ENCODE measurements around the gene STRN4.
A peak's percentile ranks its signal among the peaks of the same experiment; 100 is the strongest.

The STRN4 gene

DNA sequence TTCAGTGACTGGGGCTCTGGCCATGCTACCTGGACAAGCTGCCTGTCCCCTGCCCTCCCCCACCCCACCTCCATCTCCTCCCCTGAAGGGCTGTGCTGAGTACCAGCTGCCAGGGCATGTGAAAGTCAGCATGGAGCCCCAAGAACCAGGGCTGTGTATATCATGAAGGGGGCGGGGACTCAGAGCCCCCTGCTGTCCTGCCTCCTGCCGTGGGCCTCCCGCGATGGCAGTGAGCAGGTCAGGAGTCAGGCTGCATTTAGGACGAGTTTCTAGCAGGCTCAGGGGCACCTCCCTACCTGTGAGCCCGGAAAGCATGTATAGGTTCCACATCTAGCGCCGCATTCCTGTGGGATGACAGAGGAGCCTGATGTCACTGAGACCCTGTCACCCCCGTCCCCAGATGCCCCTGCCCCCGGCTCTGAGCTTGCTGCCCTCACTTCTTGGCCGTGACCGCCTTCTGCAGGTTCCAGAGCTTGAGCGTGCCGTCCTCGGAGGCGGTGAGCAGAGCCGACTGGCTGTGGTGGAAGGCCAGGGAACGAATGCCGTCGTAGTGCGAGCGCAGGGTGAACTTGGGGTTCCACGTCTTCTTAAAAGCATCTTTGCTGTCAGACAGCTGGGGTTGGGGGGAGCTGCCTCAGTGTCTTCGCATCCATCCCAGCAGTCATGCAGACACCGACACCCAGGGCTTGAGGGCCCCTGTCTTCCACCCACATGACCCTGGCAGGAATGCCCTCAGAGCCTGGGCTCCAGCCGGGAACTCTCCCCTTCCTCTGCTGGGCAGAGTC is 21.0 kb downstream of the STRN4 start:
- no peak for DNase-seq (ENCODE audit: low spot score)

DNA sequence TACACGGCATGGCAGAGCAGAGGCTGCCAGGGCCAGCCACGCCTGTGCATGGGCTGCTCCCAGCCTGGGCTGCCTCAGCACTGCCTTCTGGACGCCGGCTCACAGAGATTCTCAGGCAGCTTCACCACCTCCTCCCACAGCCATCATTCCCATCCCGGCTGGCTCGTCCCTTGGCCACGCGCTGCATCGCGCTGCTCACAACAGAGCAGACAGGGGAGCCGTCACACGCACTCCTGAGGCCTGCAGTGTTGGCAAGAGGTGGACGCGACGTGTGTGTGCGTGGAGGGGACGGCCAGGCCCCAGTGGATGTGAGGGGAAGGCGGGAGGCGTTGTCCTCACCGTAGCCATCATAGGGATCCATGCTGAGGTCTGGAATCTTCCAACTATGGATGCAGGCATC is 21.8 kb downstream of the STRN4 start:
- no peak for DNase-seq (ENCODE audit: low spot score)

DNA sequence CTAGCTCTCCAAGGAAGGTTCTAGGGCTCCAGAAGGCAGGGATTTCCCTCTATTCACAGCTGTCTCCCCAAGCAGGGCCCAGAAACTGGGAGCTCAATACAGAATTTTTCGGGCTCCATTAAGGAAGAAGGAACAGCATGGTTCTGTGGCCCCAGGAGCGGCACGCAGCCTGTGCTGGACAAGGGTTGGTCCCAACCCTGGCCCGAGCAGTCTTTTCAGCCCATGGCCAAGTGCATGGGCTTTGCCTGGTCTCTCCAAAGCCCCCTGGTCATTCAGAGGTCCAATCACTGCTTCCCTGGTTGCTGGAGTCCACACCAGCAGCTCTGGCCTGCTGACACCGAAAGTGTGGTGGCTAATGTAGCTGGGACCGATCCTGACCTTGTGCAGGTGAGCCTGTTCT is 22.8 kb downstream of the STRN4 start:
- no peak for DNase-seq (ENCODE audit: low spot score)

DNA sequence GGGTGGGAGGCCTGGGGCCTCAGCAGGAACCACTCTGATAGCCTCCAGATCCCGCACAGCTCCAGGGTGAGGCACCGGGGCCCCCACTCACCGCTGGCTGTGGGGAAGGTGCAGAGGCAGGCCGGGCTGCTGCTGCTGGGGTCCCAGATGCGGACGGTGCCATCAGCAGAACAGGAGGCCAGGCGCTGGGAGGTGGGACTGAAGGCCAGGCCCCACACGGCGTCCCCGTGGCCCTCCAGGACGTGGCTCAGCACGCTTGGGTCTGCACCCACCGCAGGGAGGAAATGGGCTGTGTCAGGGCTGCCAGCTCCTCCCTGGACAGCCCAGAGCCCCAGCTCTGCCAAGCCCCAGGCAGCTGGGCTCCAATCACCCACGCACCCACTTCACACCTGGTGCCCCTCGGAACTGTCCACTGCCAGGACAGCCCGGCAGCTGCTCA is 23.2 kb downstream of the STRN4 start:
- DNase-seq (ENCODE audit: low spot score) = no peak

DNA sequence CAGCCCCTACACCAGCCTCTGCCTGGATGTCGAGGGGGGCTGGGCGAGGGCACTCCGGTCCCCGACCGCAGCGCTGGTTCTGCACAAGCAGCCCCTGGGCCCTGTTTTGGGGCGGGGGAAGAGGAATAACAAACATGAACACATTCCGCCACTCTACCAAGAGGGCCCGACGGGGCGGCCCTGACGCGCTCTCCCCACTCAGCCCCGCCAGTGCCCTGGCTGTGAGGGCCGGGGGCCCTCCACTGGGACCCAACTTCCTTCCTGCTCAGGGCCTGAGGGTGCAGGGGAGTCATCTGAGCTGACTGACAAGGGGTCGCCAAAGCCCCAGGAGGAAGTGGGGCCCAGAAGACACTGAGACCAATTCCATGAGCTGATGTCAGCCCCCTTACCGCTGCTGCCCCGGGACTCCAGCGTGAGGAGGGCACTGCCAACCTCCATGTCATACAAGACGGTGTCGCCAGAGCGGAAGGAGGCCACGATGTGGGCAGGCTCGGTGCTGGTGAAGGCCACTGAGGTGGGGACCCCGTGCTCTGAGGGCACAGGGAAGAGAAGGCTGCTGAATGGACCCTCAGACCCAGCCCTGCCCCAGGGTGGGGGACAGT is 23.7 kb downstream of the STRN4 start:
- no peak for DNase-seq (ENCODE audit: low spot score)

DNA sequence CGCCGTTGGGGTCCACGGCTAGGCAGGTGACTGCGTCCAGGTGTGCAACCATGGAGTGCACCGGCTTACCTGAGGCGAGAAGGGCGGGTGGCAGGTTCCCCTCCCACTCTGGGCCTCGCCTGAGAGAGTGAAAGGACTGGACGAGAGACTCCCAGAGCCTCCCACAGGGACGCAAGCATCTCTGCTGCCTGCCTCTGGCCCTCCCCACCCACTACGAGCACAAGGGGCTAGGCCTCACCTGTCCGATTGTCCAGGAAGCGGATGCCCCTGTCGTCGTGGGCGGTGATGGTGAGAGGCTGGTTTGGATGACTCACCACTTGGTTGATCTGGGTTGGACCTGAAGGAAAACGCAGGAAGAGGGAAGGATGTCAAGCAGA is 24.3 kb downstream of the STRN4 start:
- DNase-seq (ENCODE audit: low spot score) = no peak

DNA sequence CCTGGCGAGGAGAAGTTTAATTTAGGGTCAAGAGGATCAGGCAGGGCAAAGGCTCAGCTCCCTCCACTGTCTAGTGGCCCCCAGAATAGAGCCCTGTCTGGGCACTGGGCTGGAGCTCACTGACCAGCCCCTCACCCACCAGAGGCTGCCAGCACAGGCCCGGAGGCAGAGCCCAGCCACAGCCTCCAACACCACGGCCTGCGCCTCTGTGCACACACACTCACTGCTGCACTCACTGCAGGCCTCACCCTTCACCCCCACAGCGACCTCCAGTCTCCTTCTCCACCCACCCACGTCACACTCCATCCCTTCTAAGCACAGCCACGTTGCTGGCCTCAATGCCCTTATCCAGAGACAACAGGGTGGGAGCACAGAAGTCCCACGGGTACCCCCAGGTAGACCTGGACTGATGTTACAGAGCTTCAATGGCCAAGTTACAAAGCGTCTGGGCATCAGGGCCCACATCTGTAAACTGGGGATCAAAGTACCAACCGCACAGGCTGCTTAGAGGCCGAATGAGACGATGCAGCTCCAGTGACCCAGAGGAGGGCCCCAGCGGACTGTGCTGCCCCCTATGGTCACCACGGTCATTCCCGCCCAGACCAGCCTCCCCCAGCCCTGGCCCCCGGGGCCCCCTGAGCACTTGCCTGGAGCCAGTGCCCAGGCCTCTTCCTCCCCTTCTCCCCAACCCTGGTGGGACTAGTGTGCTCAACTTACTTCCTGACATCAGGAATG is 24.8 kb downstream of the STRN4 start:
- no peak for DNase-seq (ENCODE audit: low spot score)

DNA sequence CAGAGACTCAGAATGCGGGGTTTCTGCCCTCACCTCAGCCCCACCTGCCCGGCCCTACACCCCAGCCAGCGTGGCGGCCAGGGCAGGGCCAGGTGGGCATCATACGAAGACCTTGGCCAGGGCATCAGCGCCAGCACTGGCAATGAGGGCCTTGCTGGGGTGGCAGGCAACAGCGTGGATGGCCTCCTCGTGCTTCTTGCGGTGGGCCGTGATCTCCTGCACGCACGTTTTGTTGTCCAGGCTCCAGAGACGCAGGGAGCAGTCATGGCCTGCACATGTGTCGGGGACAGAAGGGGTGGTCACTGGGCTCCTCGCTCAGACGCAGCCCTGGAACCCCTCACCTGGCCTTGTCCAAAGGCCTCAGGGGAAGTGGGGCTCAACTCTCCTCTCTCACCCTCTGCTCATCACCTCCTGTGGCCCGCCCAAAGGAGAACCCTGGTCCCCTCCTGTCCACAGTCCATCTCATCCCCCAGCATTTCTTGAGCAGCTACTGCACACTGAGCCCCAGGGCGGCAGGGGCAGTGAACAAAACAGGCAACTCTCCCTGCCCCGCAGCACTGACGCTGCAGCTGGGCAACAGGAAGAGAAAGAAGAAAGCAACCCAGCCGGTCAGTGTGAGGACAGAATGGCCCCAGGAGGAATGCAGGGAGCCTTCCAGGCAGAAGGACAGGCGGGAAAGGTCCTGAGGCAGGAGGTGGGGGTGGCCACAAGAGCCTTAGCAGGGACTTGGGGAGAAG is 25.6 kb downstream of the STRN4 start:
- no peak for DNase-seq (ENCODE audit: low spot score)

DNA sequence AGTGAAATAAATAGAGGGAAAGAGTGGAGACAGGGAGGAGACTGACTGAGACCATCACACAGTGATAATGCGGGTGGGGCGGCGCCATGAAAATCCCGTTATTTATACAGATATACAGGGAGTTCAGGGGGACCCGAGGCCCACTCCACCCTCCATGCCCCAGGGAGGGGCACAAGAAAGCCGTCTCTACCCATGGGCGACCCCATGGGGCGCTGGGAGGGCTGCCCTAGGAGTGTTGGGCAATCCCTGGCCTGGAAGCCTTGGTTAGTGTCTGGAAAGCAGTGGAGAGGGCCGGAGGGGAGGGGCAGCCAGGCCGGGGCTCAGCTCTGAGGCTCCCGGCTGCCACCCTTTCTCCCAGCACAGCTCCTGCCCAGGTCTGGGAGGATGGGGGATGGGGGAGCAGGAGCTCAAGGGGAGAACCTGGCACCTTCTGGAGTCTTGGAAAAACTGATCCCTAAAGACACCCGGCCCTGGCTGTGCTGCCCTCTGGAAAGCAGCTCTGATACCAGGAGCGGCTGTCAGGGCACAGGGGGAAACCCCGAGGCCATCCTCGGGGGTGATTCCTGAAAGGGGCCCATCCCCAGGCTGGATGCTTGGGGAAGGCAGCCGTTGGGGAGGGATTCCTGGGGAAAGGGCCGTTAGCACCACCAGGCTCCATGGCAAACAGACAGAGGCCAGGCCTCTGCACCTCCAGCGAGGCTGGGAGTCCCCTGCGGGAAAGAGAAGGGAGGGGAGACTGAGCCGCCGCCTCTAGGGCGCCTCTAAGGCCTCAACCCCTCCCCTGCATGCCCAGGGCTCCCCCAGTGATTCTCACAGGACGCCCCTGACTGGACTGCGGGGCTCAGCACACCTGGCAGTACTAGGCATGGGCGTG is 26.4 kb downstream of the STRN4 start:
- no peak for DNase-seq (ENCODE audit: low spot score)

DNA sequence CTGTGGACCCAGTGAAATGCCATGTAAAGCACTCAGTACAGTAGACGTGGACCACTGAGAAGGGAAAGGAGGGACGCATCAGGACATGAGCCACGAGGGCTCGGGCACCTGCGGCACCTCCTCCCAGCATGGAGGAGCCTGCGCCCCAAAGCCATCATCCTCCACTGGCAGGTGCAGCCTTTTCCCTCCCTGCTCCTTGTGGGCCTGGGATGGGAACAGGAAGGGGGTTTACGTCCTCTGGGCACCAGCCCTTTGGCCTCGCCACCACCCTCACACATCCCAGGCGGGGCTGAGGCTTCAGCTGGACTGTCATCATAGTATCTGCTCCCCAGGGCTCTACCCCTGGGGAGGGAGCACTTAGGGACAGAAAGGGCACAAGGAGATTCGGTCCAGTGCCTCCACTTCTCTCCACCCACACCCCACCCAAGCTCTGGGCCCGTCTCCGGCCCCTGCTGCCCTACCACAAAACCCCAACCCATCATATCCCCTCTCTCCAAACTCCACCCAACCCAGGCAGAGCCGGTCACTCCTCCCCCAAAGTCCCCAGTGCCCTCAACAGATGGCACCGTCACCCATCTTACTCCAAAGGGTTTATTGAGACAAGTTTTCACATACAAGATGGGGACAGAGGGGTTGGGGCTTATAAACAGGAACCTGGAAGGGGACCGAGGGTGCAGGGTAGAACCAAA is 27.2 kb downstream of the STRN4 start:
- no peak for DNase-seq (ENCODE audit: low spot score)

DNA sequence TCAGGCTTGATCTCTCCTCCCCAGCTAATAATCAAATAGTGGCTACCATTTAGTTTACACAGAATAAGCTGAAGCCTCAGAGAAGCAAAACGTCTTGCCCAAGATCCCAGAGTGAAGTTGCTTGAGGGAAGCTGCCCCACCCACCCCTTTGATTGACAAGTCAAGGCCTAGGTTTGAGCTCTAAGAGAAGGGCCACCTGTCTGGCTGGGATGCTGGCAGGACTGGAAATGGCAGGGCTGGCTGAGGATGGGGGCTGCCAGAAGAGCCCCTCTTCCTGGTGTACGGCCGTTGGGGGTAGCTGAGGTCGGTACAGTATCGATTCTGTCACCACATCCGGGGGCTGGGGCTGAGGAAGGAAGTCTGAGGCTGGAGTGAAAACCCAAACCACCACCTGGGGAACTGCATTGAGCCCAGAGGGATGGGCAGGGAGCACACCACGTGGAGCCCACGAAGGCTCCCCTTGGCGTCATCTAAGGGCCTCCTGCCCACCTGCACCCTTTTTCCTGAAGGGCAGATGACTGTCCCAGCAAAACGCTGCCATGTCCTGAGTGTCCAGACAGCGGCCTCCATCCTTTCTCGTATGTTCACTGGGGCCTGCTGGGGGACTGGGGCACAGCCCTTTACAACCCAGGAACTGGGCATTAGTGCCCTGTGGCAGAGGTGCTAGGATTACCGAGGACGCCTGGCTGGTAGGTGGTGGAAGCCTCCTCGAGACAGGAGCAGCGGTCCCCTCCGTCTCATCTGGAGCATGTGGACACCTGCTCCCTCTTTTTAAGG is 27.9 kb downstream of the STRN4 start:
- peak; percentile 65 for DNase-seq (ENCODE audit: low spot score)

DNA sequence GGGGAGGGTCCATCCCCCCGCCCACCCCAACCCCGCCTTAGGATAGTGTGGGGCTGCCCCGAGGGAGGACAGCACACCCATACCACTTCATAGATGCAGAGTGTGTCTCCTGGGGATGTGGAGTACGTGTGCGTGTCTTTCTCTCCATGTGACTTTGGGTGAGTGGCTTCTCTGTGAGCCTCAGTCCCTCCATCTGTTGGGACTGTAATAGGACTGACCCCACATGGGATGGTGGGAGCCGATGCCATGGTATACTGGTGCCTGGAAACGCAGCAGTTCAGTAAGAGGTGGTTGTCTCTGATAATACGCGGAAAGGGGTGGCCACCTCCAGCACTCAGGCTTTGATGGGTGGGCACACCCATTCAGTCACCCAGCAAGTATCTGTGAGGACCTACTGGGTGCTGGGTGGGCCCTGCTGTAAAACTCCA is 28.5 kb downstream of the STRN4 start:
- DNase-seq (ENCODE audit: low spot score) = no peak

DNA sequence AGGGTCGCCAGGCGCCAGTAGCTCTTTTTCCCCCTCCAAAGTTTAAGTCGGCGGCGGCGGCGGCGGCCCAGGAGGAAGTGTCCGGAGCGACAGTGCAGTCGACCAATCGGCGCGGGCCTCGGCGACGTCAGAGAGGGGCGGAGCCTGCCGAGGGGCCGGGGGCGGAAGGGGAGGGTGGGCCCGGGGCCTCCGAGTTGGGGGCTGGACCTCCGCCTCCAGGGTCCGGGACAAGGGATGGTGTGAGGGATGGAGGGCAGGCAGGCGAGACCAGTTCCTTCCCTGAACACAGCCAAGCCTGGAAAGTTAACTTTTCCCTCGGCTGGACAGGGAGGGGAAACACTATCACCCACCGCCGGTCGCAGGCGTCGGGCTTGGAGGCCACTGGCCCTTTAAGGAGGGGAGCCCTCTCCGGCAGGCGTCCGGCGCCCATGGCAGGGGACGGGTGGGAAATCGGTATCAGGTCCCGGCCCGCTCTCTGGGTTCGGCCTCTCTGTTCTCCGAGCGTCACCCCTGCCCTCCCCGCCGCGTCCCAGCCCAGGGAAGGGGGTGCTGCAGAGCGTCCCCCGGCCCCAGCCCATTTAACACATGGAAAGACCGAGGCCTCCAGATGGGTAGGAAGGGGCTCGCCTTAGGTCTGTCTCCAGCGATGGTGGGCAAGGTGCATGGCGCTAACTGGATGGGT is 29.1 kb downstream of the STRN4 start, which contains the start of gene PRKD2:
Gene PRKD2 (minus strand): TSS at position 81 of the 682 bp plus-strand sequence. CDS start 744 bp downstream, outside the sequence.
- DNase-seq (ENCODE audit: low spot score) = peak; percentile 60

DNA sequence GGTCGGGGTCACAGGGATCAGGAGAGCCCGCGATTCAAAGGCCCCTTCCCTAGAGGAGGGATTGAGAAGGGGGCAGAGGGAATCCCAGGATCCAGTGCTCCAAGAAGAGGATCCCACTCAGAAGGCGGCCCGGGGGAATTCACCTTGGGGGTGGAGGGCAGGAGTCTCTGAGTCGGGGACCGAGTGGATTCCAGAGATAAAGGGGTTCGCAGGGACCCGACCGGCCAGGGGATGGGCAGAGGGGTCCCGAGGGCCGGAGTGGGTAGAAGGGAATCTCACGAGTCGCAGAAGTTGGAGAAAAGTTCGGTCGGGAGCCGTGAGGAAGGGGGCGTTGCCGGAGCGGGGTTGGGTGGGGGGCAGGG is 29.6 kb downstream of the STRN4 start:
- no peak for DNase-seq (ENCODE audit: low spot score)

DNA sequence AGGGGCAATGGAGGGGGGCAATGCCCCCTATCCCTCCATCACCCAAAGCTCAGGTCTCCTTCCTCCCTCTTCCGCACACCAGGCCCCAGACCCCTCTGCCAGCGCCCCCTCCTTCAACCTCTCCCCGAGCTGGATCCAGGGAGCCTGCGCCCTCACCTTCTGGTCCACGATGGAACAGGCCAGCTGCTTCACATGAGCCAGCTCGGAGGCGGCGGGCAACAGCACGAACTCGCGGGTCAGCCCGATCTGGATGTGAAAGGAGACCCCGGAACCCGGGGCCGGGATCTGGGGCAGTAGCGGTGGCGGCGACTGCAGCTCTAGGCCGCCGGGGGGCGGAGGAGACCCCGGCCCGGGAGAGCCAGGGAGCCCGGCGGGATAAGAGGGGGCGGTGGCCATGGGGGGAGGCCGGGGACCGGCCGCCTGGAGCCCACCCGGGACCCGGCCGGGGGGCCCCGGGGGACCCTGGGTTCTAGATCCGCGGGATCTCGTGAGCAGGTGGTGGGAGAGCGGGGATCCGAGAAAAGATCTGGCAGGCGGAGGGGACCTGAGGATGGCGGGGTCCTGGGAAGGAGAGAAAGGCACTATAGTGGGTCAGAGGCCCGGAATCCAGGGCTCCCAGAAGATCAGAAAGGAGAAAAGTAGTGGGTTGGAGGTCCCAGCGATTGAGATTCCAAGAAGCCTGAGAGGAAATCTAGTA is 30.1 kb downstream of the STRN4 start:
- DNase-seq (ENCODE audit: low spot score) = no peak

DNA sequence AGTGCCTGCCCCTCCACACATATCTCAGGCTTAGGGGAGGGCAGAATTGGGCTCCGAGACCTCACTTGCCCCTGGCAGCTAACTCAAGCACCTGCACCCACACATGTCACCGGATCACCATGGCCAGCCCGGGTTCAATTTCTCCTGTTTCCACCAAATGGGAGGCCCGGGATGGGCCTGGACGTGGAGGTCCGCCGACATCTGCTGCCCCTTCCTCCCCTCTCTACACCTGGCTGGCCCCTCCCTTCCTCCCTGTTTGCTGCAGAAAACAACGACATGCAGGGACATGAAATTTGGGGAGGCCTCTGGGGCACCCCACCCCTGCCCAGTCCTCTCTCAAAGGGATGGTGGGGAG is 30.7 kb downstream of the STRN4 start:
- no peak for DNase-seq (ENCODE audit: low spot score)

DNA sequence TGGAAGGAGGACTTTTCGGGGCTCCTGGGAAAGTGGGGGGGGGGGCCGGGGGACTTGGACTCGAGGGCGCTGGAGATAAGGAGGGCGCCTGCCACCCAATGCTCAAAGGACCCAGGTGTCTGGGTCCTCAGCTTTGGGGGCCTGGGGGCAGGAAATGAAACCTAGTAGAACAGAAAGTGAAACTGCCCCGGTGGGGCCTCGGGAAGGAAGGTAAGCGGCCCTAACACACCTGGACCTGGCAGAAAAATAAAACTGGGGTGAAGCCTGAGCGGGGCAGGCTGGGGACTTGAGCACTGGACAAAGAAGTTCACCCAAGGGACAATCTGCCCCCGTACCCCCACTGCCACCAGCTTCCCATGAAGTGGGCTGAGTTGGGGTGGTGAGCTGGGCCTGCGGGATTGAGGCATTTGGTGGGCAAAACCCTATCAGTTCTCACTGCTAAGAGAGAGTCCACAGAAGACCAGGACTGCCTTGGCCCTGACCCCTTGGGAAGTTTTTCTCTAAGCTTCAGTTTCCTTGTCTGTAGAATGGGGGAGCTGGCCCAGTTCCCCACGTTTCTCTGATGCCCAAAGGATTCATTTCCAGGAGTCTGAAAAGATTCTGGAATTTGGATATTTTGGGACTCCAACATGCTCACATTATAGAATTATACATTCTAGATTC is 31.7 kb downstream of the STRN4 start:
- no peak for DNase-seq (ENCODE audit: low spot score)

DNA sequence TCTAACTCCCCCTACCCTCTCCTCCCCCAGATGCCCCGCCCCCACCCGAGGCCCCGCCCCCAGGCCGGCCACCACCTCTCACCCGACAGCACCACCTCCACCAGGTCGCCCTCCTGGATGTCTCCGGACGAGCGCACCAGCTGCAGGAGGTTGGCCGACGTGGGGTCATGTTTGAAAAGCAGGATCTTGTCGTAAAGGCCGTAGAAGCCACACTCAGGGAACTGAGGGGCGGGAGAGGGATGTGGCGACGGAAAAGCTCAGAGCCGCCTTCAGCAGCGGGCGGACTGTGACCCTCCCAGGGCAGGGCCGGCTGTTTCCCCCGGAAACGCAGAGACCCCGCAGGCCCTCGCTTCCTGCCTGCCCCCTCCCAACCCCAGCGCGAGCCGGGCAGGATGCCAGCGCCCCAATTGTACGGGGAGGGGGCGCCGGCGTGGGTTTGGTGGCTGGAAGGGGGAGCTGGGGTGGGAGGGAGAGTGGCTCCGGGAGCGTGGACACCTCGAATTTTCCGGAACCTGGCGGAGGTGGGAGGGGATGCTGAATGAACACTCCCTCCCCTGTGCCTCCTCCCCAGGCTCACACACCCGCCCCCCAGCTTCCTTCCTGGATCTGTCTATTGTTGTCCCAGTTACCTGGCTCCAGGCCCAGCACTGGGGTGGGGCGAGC is 32.3 kb downstream of the STRN4 start:
- no peak for DNase-seq (ENCODE audit: low spot score)

All from cerebellar cortex (tissue), 1 donor.